Vagina (tissue), 2 donors: Measurements from ENCODE around the gene ANKRD29.

Experiments
- CTCF ChIP-seq, 3 experiments: fragments of 450-650 bp in 2 of 3; fragments of 200-600 bp in 1 of 3; sonication (generic) in 1 of 3; IDR thresholded peaks; one replicate each; pipeline ENCODE4 v1.5.1; 2017 to 2019; ENCODE audit warnings: antibody characterized with exemption in 3 of 3, mild to moderate bottlenecking in 2 of 3, moderate library complexity in 2 of 3
- POLR2AphosphoS5 ChIP-seq, 2 donors: sonication (generic); formaldehyde crosslinking; IDR thresholded peaks; one replicate each; pipeline ENCODE4 v1.9.0; 2017; ENCODE audit warnings: antibody characterized with exemption in 2 of 2, mild to moderate bottlenecking in 2 of 2, low read depth in 1 of 2; ENCODE audit not compliant: insufficient read depth in 1 of 2

- TF ChIP-seq CTCF (IDR thresholded peaks at IDR 0.05) (no peak), POLR2AphosphoS5 (IDR thresholded peaks at IDR 0.05; ENCODE audit: insufficient read depth in 1 of 2, low read depth in 1 of 2) (no peak)
Measured at GRCh38 chr18:23570912-23571504, 91.7 kb downstream of the ANKRD29 start.
